ENCODE data around the gene CFAP68. TPM values are rescaled to one million over a fixed set of nuclear protein-coding genes. Genes with fewer than 3 reads are reported as not detected.
A peak's percentile ranks its signal among the peaks of the same experiment; 100 is the strongest.

Gene CFAP68
- total and polyA plus RNA-seq, 2 of the 13 experiments (the other 11 are each of a cell fraction or from before 2014, with no cell fraction given), result 22.2 to 25.6 TPM

DNA sequence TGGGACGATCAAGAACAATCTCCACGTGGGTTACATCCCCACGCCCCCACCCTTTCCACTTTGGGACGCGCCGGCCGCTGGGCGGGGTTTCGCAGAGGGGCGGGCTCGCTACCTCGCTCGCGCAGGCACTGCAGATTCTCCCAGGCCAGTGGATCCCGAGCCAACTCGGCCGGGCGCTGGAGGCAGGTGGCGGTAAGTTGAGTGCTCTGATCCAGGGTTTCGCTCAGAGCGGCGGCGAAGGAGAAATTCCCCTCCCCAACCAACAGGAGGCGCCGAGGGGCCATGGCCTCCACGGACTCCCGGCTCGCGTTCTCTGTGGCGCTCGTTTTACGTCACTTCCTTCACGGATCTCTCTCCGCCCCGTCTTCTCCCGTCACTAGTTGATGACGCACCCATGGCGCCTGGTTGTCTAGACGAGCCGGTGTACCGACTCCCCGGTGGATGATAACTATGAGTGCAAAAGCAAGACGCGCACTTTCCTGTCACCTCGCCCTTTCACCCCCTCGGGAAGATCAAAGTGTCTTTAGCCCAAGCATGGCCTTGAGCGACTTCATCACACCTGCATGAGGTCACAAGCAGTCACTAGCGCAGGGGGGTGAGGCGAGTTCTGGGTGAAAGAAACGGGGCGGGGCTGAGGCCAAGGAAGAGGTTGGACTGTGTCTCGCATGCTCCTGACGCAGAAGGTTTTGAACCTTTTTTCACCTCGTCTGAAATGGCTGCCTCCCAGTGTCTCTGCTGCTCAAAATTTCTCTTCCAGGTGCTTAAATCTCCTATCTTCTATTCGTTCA lies at the start of gene CFAP68, which contains the start of gene FDXACB1 (continued):
- TF ChIP-seq TBL1XR1 (IDR thresholded peaks at IDR 0.05; ENCODE audit: borderline replicate concordance, low read length, partially characterized antibody), result no peak
- TF ChIP-seq HCFC1 (IDR thresholded peaks at IDR 0.05; ENCODE audit: low read depth, low read length), result peak; percentile 70
- no peak for TF ChIP-seq MBNL3 (CRISPR knock-in tag; conservative IDR thresholded peaks at IDR 0.05)
- TF ChIP-seq, protein P1, sequence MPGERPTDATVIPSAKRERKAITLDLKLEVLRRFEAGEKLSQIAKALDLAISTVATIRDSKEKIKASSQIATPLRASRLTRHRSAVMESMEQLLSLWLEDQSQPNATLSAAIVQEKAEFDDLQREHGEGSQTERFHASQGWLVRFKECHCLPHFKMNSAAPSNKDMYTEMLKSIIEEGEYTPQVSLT (CRISPR knock-in tag; IDR thresholded peaks at IDR 0.05; ENCODE audit: borderline replicate concordance, low read depth), result no peak
- peak; percentile 65 for TF ChIP-seq ARID5B (CRISPR knock-in tag; IDR thresholded peaks at IDR 0.05)
- TF ChIP-seq, protein P2, sequence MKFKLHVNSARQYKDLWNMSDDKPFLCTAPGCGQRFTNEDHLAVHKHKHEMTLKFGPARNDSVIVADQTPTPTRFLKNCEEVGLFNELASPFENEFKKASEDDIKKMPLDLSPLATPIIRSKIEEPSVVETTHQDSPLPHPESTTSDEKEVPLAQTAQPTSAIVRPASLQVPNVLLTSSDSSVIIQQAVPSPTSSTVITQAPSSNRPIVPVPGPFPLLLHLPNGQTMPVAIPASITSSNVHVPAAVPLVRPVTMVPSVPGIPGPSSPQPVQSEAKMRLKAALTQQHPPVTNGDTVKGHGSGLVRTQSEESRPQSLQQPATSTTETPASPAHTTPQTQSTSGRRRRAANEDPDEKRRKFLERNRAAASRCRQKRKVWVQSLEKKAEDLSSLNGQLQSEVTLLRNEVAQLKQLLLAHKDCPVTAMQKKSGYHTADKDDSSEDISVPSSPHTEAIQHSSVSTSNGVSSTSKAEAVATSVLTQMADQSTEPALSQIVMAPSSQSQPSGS (CRISPR knock-in tag; IDR thresholded peaks at IDR 0.05), result peak; percentile 53
- peak; percentile 92 for TF ChIP-seq YEATS2 (CRISPR knock-in tag; IDR thresholded peaks at IDR 0.05; ENCODE audit: borderline replicate concordance)
- TF ChIP-seq, protein P3, sequence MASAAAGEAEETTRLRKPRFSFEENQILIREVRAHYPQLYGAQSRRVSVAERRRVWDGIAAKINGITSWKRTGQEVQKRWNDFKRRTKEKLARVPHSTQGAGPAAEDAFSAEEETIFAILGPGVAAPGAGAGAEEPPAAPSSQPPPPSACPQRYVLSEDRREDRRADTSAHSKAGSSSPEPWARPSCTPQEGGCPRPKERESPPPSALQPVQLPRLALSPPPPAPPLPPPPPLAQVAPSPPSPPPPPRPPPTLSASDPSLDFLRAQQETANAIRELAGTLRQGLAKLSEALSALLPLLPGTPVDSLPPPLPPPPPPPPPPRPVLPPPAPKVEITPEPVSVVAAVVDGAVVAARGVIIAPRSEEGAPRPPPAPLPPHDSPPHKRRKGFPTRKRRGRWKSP (CRISPR knock-in tag; IDR thresholded peaks at IDR 0.05), result peak; percentile 64; the same call in 1 of the 2 replicates
- peak; percentile 68 for TF ChIP-seq PRDM15 (CRISPR knock-in tag; IDR thresholded peaks at IDR 0.05)
- TF ChIP-seq, protein P4, sequence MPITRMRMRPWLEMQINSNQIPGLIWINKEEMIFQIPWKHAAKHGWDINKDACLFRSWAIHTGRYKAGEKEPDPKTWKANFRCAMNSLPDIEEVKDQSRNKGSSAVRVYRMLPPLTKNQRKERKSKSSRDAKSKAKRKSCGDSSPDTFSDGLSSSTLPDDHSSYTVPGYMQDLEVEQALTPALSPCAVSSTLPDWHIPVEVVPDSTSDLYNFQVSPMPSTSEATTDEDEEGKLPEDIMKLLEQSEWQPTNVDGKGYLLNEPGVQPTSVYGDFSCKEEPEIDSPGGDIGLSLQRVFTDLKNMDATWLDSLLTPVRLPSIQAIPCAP (CRISPR knock-in tag; IDR thresholded peaks at IDR 0.05; ENCODE audit: low read depth), result no peak
- peak; percentile 7; the same call in 1 of the 2 replicates for TF ChIP-seq ZNF281 (CRISPR knock-in tag; IDR thresholded peaks at IDR 0.05; ENCODE audit: borderline replicate concordance)
